GM13977 (cell line): ENCODE data around the gene BCAS3.
"Not testable (repeated sequence)": the region's sequence is repeated elsewhere in the genome, so short reads cannot be mapped to it uniquely, and the experiment has no call there.

Source experiments
- DNase-seq: peaks from one replicate; pipeline ENCODE4 v3.0.0; 2012; ENCODE audit warnings: low spot score
- in situ Hi-C: fragments of 300-500 bp; cut with MboI; formaldehyde crosslinking; loops from one replicate; pipeline ENCODE4 v1.12.0; 2022; ENCODE audit warnings: low sequenced_read_pairs, low pct_unique_long_range_greater_than_20kb, mixed read lengths, inconsistent platforms; ENCODE audit not compliant: unreplicated experiment
- TF ChIP-seq, protein P1 (sequence below): IDR thresholded peaks from 2 replicates; pipeline ENCODE4 v1.5.1; 2012; ENCODE audit warnings: mild to moderate bottlenecking, control low read depth; ENCODE audit not compliant: insufficient read depth; ENCODE audit errors: extremely low read depth, missing control alignments

Gene BCAS3

GRCh38 chr17:60971515-60972369 is 294.1 kb downstream of the BCAS3 start:
- peak; percentile 59 for DNase-seq
- TF ChIP-seq, protein P1, sequence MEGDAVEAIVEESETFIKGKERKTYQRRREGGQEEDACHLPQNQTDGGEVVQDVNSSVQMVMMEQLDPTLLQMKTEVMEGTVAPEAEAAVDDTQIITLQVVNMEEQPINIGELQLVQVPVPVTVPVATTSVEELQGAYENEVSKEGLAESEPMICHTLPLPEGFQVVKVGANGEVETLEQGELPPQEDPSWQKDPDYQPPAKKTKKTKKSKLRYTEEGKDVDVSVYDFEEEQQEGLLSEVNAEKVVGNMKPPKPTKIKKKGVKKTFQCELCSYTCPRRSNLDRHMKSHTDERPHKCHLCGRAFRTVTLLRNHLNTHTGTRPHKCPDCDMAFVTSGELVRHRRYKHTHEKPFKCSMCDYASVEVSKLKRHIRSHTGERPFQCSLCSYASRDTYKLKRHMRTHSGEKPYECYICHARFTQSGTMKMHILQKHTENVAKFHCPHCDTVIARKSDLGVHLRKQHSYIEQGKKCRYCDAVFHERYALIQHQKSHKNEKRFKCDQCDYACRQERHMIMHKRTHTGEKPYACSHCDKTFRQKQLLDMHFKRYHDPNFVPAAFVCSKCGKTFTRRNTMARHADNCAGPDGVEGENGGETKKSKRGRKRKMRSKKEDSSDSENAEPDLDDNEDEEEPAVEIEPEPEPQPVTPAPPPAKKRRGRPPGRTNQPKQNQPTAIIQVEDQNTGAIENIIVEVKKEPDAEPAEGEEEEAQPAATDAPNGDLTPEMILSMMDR = peak; percentile 78
- in situ Hi-C loops = no loop called here

DNA sequence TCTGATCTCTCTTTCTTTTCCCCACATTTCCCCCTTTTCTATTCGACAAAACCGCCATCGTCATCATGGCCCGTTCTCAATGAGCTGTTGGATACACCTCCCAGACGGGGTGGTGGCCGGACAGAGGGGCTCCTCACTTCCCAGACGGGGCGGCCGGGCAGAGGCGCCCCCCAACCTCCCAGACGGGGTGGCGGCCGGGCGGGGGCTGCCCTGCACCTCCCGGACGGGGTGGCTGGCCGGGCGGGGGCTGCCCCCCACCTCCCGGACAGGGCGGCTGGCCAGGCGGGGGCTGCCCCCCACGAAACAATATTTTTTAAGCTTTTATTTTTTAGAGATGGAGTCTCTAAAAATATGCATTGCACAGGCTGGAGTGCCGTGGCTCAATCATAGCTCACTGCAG is 299.2 kb downstream of the BCAS3 start:
- in situ Hi-C loops = not testable (repeated sequence)

GRCh38 chr17:60989379-60989778 is 311.7 kb downstream of the BCAS3 start:
- DNase-seq = no peak
- TF ChIP-seq, protein P1 = no peak
- in situ Hi-C loops = loop anchor here (10.0 kb wide), 1 partner anchor 395 kb away; no protein-coding TSS in a partner anchor

More for the DNA sequence above, 299.2 kb downstream of the BCAS3 start:
- DNase-seq = not testable (repeated sequence)

DNA sequence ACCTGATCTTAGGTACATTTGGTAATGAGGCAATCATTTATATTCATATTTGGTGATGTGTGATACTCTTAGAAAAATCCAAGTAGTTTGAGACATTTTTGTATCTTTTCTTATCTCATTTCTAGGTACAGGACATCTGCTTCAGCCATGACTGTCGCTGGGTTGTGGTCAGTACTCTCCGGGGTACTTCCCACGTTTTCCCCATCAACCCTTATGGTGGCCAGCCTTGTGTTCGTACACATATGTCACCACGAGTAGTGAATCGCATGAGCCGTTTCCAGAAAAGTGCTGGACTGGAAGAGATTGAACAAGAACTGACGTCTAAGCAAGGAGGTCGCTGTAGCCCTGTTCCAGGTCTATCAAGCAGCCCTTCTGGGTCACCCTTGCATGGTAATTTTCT is 312.2 kb downstream of the BCAS3 start:
- TF ChIP-seq, protein P1 = no peak
- no peak for DNase-seq
- in situ Hi-C loops = loop anchor here (10.0 kb wide), 1 partner anchor 395 kb away; no protein-coding TSS in a partner anchor

GRCh38 chr17:60993497-60993896 is 315.8 kb downstream of the BCAS3 start:
- in situ Hi-C loops = no loop called here
- TF ChIP-seq, protein P1 = no peak
- no peak for DNase-seq

DNA sequence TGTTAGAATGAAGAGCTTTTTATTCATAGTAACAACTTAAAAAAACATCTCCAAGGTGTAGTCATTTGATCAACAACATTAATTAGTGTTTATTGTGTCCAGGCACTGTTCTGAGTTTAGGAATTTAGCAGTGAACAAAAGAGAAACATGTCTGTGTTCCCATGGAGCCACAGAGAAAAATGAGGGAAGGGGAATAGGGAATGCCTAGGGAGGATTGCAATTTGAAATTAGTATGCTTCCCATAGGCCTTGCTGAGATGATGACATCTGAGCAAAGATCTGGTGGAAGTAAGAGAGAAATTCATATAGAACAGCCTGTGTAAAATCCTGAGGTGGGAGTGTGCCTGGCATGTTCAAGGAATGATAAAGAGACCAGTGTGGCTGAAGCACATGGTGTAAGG is 318.0 kb downstream of the BCAS3 start:
- no peak for DNase-seq
- in situ Hi-C loops = no loop called here
- TF ChIP-seq, protein P1 = no peak

GRCh38 chr17:61000911-61001310 is 323.3 kb downstream of the BCAS3 start:
- TF ChIP-seq, protein P1 = no peak
- DNase-seq = no peak
- in situ Hi-C loops = no loop called here
